IMR-90 (cell line): Measurements from ENCODE around the gene ADAMTSL4.

Experiments
- POLR2A ChIP-seq: IDR thresholded peaks from 2 replicates; pipeline ENCODE4 v1.6.1; 2012; ENCODE audit warnings: mild to moderate bottlenecking, low read depth, low read length
- TF ChIP-seq, protein P1 (sequence below): conservative IDR thresholded peaks from 2 replicates; pipeline ENCODE4 v1.5.1; 2012; ENCODE audit warnings: mild to moderate bottlenecking, low read depth, low read length, improper control_type of control experiment
- TF ChIP-seq, protein P2 (sequence below): fragments of 150-350 bp; IDR thresholded peaks from 2 replicates; pipeline ENCODE4 v1.6.1; 2017; ENCODE audit warnings: mild to moderate bottlenecking, antibody characterized with exemption, low read length, low read depth

DNA sequence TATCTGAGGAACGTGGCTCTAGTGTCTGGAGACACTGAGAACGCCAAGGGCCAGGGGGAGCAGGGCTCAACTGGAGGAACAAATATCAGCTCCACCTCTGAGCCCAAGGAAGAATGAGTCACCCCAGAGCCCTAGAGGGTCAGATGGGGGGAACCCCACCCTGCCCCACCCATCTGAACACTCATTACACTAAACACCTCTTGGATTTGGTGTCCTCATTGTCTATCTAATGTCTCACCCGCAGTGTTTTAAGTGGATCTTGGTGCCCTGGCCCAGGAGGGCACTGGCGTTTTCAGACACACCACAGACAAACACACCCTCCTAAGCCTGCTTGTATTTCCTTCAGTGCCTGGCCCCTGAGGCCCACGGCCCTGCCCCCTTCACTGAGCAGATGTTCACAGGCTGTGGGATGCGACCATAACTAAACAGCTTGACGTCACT is 35.8 kb upstream of the ADAMTSL4 start:
- TF ChIP-seq, protein P1, sequence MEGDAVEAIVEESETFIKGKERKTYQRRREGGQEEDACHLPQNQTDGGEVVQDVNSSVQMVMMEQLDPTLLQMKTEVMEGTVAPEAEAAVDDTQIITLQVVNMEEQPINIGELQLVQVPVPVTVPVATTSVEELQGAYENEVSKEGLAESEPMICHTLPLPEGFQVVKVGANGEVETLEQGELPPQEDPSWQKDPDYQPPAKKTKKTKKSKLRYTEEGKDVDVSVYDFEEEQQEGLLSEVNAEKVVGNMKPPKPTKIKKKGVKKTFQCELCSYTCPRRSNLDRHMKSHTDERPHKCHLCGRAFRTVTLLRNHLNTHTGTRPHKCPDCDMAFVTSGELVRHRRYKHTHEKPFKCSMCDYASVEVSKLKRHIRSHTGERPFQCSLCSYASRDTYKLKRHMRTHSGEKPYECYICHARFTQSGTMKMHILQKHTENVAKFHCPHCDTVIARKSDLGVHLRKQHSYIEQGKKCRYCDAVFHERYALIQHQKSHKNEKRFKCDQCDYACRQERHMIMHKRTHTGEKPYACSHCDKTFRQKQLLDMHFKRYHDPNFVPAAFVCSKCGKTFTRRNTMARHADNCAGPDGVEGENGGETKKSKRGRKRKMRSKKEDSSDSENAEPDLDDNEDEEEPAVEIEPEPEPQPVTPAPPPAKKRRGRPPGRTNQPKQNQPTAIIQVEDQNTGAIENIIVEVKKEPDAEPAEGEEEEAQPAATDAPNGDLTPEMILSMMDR: no peak
- TF ChIP-seq, protein P2, sequence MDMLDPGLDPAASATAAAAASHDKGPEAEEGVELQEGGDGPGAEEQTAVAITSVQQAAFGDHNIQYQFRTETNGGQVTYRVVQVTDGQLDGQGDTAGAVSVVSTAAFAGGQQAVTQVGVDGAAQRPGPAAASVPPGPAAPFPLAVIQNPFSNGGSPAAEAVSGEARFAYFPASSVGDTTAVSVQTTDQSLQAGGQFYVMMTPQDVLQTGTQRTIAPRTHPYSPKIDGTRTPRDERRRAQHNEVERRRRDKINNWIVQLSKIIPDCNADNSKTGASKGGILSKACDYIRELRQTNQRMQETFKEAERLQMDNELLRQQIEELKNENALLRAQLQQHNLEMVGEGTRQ: no peak
- TF ChIP-seq POLR2A: no peak
